Right lobe of liver (tissue), 4 donors: ENCODE results near the gene SEC23IP.

Experiments
- POLR2A ChIP-seq: fragments of 450-650 bp; IDR thresholded peaks from one replicate; pipeline ENCODE4 v1.6.1; 2017; ENCODE audit warnings: antibody characterized with exemption, mild to moderate bottlenecking
- TF ChIP-seq, protein P1 (sequence below), 4 donors: fragments of 200-600 bp in 3 of 4; fragments of 450-650 bp in 1 of 4; IDR thresholded peaks; one replicate each; pipeline versions ENCODE4 v1.5.1 to v1.8.0; 2016 to 2022; ENCODE audit warnings: antibody characterized with exemption in 4 of 4, mild to moderate bottlenecking in 2 of 4
- donor health status: DM: no; HTN: no; CAD: no.
- donor health status: DM: no; HTN: no; CAD: no.
- donor health status: DM: no; HTN: yes; CAD: no.

DNA sequence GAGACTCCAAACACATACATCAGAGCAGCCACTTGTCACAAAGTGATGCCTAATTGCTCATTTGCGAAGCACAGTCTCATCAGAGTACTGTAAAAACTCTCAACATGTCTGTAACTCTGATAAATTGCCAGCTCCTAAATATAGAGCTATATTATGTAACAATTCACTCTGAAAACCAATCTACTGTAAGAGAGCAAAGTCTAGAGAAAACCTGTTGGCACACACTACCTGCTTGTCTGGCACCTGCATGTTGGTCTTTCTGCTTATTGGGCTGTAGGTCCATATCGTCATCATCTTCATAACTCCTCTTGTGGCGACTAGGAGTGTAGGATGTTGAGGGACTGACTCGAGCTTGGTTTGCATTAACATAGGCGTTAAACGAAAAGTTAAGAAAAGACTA lies 39.7 kb upstream of the SEC23IP start:
- TF ChIP-seq, protein P1, sequence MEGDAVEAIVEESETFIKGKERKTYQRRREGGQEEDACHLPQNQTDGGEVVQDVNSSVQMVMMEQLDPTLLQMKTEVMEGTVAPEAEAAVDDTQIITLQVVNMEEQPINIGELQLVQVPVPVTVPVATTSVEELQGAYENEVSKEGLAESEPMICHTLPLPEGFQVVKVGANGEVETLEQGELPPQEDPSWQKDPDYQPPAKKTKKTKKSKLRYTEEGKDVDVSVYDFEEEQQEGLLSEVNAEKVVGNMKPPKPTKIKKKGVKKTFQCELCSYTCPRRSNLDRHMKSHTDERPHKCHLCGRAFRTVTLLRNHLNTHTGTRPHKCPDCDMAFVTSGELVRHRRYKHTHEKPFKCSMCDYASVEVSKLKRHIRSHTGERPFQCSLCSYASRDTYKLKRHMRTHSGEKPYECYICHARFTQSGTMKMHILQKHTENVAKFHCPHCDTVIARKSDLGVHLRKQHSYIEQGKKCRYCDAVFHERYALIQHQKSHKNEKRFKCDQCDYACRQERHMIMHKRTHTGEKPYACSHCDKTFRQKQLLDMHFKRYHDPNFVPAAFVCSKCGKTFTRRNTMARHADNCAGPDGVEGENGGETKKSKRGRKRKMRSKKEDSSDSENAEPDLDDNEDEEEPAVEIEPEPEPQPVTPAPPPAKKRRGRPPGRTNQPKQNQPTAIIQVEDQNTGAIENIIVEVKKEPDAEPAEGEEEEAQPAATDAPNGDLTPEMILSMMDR (IDR thresholded peaks at IDR 0.05) = no peak
- TF ChIP-seq POLR2A = no peak
